ENCODE results near the gene ZNF69. TPM values are rescaled to one million over a fixed set of nuclear protein-coding genes. Genes with fewer than 3 reads are reported as not detected.
"Not testable (repeated sequence)": the region's sequence is repeated elsewhere in the genome, so short reads cannot be mapped to it uniquely, and the experiment has no call there.

ZNF69 gene
- total RNA-seq, 1 donor from 2014 or later: 5.2 TPM

GRCh38 chr19:11872624-11873023 lies 15.0 kb upstream of the ZNF69 start:
- no peak for DNase-seq
- Histone ChIP-seq H3K9me3 (replicated peaks) (peaks cover 46% of the 10 kb centered on the region), H3K36me3 (peaks cover 29% of the 10 kb centered on the region), H3K4me3 (no peak overlapping the region), H3K27me3 (ENCODE audit: low read depth) (no peaks in the 10 kb centered on the region), H3K4me1 (no peaks in the 10 kb centered on the region), H3K27ac (replicated peaks) (no peak overlapping the region)
- no peak for TF ChIP-seq CTCF (IDR thresholded peaks at IDR 0.05; ENCODE audit: borderline replicate concordance)
- intact Hi-C loops (cut with micrococcal nuclease): no loop called here

- intact Hi-C loops (cut with micrococcal nuclease): no loop called here
- peaks cover 34% of the 10 kb centered on the region for H3K9me3 ChIP-seq (replicated peaks)
- H3K36me3 ChIP-seq: peaks cover 18% of the 10 kb centered on the region
- H3K4me1 ChIP-seq: no peaks in the 10 kb centered on the region
- H3K4me3 ChIP-seq: no peak overlapping the region
- no peaks in the 10 kb centered on the region for H3K27me3 ChIP-seq (ENCODE audit: low read depth)
- no peak for DNase-seq
- no peak overlapping the region for H3K27ac ChIP-seq (replicated peaks)
- TF ChIP-seq CTCF (IDR thresholded peaks at IDR 0.05; ENCODE audit: borderline replicate concordance): no peak
Measured at GRCh38 chr19:11873762-11874161, 13.8 kb upstream of the ZNF69 start.

GRCh38 chr19:11879687-11880266 lies 7.8 kb upstream of the ZNF69 start:
- TF ChIP-seq CTCF (IDR thresholded peaks at IDR 0.05; ENCODE audit: borderline replicate concordance): peak; percentile 53
- H3K9me3 ChIP-seq (replicated peaks); H3K4me1 ChIP-seq; H3K36me3 ChIP-seq; H3K27me3 ChIP-seq (ENCODE audit: low read depth); H3K27ac ChIP-seq (replicated peaks); DNase-seq; H3K4me3 ChIP-seq: not testable (repeated sequence)
- intact Hi-C loops (cut with micrococcal nuclease): loop anchor here (10.0 kb wide), 1 partner anchor 115 kb away; no protein-coding TSS in a partner anchor

- Histone ChIP-seq H3K9me3 (replicated peaks) (no peaks in the 10 kb centered on the region), H3K27me3 (ENCODE audit: low read depth) (no peaks in the 10 kb centered on the region), H3K4me3 (no peak overlapping the region), H3K27ac (replicated peaks) (no peak overlapping the region), H3K4me1 (no peaks in the 10 kb centered on the region), H3K36me3 (no peaks in the 10 kb centered on the region)
- no peak for TF ChIP-seq CTCF (IDR thresholded peaks at IDR 0.05; ENCODE audit: borderline replicate concordance)
- intact Hi-C loops (cut with micrococcal nuclease): loop anchor here (10.0 kb wide), 1 partner anchor 114 kb away; no protein-coding TSS in a partner anchor
- no peak for DNase-seq
Measured at GRCh38 chr19:11880598-11880997, 7.0 kb upstream of the ZNF69 start.

- TF ChIP-seq CTCF (IDR thresholded peaks at IDR 0.05; ENCODE audit: borderline replicate concordance): peak; percentile 81
- Histone ChIP-seq H3K36me3 (no peaks in the 10 kb centered on the region), H3K4me3 (no peak overlapping the region), H3K27ac (replicated peaks) (no peak overlapping the region), H3K4me1 (no peaks in the 10 kb centered on the region), H3K9me3 (replicated peaks) (no peaks in the 10 kb centered on the region), H3K27me3 (ENCODE audit: low read depth) (no peaks in the 10 kb centered on the region)
- DNase-seq: peak; percentile 20
- intact Hi-C loops (cut with micrococcal nuclease): loop anchor here (10.0 kb wide), 1 partner anchor 114 kb away; no protein-coding TSS in a partner anchor
Measured at GRCh38 chr19:11881151-11881800, 6.3 kb upstream of the ZNF69 start.

All from left ventricle myocardium inferior (tissue), 1 donor.